ENCODE measurements around the gene NOTCH3. TPM values are rescaled to one million over a fixed set of nuclear protein-coding genes. Genes with fewer than 3 reads are reported as not detected.

NOTCH3 gene
- total and polyA plus RNA-seq, 2 of the 8 experiments (the other 6 are each of a cell fraction or from before 2014, with no cell fraction given), result 37.5 to 107 TPM

GRCh38 chr19:15194938-15195337 lies 5.9 kb downstream of the NOTCH3 start:
- Histone ChIP-seq H4K20me1 (replicated peaks in 1 of 2; ENCODE audit: control insufficient read depth in 1 of 2, insufficient read depth in 2 of 2, low read length in 2 of 2) (peaks cover 6 to 40% of the 10 kb centered on the region in 2 experiments), H3K23ac (ENCODE audit: insufficient read length) (no peak overlapping the region), H2BK120ac (replicated peaks; ENCODE audit: low read depth, low read length) (no peak overlapping the region), H2AFZ (ENCODE audit: low read length) (no peak overlapping the region), H3K56ac (replicated peaks; ENCODE audit: insufficient read length, low read depth, low read length) (no peak overlapping the region), H3K9ac (replicated peaks in 1 of 4; ENCODE audit: extremely low read depth in 1 of 4, low read depth in 3 of 4, low read length in 3 of 4) (no peak overlapping the region), H4K5ac (ENCODE audit: insufficient read length, low read depth, low read length) (no peak overlapping the region), H3K18ac (ENCODE audit: extremely low read depth, low read length) (peak overlapping the region; percentile 83), H3K27ac (ENCODE audit: low read depth, low read length) (no peak overlapping the region), H2BK12ac (ENCODE audit: low read depth, low read length) (0 out of 2 replicates have a peak overlapping the region, but pooled peaks have one; percentile 75), H2BK20ac (ENCODE audit: low read length) (no peak overlapping the region), H3K79me2 (ENCODE audit: control insufficient read depth in 1 of 2, insufficient read depth in 2 of 2, low read length in 2 of 2) (peaks cover 6 to 44% of the 10 kb centered on the region in 2 experiments; a peak in 3 of 4 replicates), H3K9me3 (ENCODE audit: insufficient read depth in 2 of 2, low read depth in 1 of 2, low read length in 1 of 2) (no peaks in the 10 kb centered on the region), H3K79me1 (ENCODE audit: low read depth, low read length) (peaks cover 14% of the 10 kb centered on the region), H3K14ac (ENCODE audit: insufficient read length) (no peak overlapping the region), H3K4me3 (ENCODE audit: extremely low read depth in 1 of 4, insufficient read depth in 2 of 4, low read depth in 3 of 4, low read length in 4 of 4) (peak overlapping the region; percentile 22 to 80 (median 48); a peak in 7 of 8 replicates), H2BK15ac (ENCODE audit: low read length) (no peak overlapping the region), H3K4ac (replicated peaks; ENCODE audit: insufficient read length, low read depth, low read length) (no peak overlapping the region), H3K23me2 (ENCODE audit: low read depth, low read length) (peaks cover 8% of the 10 kb centered on the region), H2AK5ac (ENCODE audit: low read depth, low read length) (peak overlapping the region; percentile 98; the same call in 1 of the 2 replicates), H2BK5ac (ENCODE audit: low read depth, low read length) (peak overlapping the region; percentile 88; the same call in 1 of the 2 replicates), H4K91ac (replicated peaks; ENCODE audit: insufficient read length, low read length) (peak overlapping the region; percentile 84), H3K4me2 (ENCODE audit: insufficient read depth in 1 of 2, low read depth in 2 of 2, low read length in 2 of 2) (peak overlapping the region; percentile 67 to 77), H3K36me3 (ENCODE audit: control insufficient read depth in 2 of 4, insufficient read depth in 4 of 4, low read length in 3 of 4) (peaks cover 7 to 51% (median 29%) of the 10 kb centered on the region in 4 experiments; a peak in 7 of 8 replicates), H3K27me3 (replicated peaks in 1 of 4; ENCODE audit: control insufficient read depth in 3 of 4, extremely low read depth in 1 of 4, insufficient read depth in 3 of 4, low read length in 3 of 4) (no peaks in the 10 kb centered on the region; a peak in 1 of 7 replicates), H4K8ac (ENCODE audit: extremely low read depth, insufficient read depth, low read length) (no peak overlapping the region), H3K4me1 (replicated peaks in 1 of 4; ENCODE audit: control insufficient read depth in 3 of 4, insufficient read depth in 4 of 4, low read length in 3 of 4) (peaks cover 4 to 15% (median 9%) of the 10 kb centered on the region in 4 experiments)
- FAIRE-seq (no peak), DNase-seq (ENCODE audit: low read depth in 1 of 2, low spot score in 2 of 2) (no peak)
- WGBS, 2 experiments (ENCODE audit: extremely low coverage in 1 of 2, insufficient coverage in 1 of 2, insufficient read length in 1 of 2, insufficient replicate concordance in 2 of 2, low coverage in 1 of 2, low lambda C conversion rate in 2 of 2, missing lambda C conversion rate in 1 of 2), result 55% methylated on average over 4 of the region's 6 CpGs; no CpG with 5 or more reads in 1 of the 2 experiments
- TF ChIP-seq KDM4A (IDR thresholded peaks at IDR 0.05; ENCODE audit: low read depth, low read length, severe bottlenecking) (no peak), EGR1 (IDR thresholded peaks at IDR 0.05; ENCODE audit: borderline replicate concordance, low read depth, low read length) (no peak), SIN3A (conservative IDR thresholded peaks at IDR 0.05 in 1 of 2, IDR thresholded peaks at IDR 0.05 in 1 of 2; ENCODE audit: low read depth in 1 of 2, low read length in 2 of 2) (no peak), CBX8 (IDR thresholded peaks at IDR 0.05; ENCODE audit: borderline replicate concordance, low read depth, low read length) (no peak), BCL11A (IDR thresholded peaks at IDR 0.05; ENCODE audit: low read depth in 2 of 2, low read length in 2 of 2) (no peak), USF2 (IDR thresholded peaks at IDR 0.05; ENCODE audit: low read length) (no peak), BRCA1 (IDR thresholded peaks at IDR 0.05; ENCODE audit: low read depth, low read length) (no peak), RFX5 (IDR thresholded peaks at IDR 0.05; ENCODE audit: borderline replicate concordance, low read depth, low read length) (no peak), YY1 (IDR thresholded peaks at IDR 0.05; ENCODE audit: low read depth, low read length) (no peak), TEAD4 (IDR thresholded peaks at IDR 0.05; ENCODE audit: low read depth, low read length) (no peak), ZNF274 (IDR thresholded peaks at IDR 0.05; ENCODE audit: borderline replicate concordance, extremely low read depth, low read length) (no peak)
- ChIA-PET CTCF (ENCODE audit: partially characterized antibody) (interaction anchor here (1.1 to 3.3 kb wide), 9 partner anchors 12 to 66 kb away, joined by 4 to 11 read pairs (median 4); partner anchors contain the start of gene EPHX3), POLR2A (ENCODE audit: partially characterized antibody) (interaction anchor here (1.0 to 7.0 kb wide), 15 partner anchors 11 to 184 kb away, joined by 3 to 58 read pairs (median 4); partner anchors contain the start of gene EPHX3)

All from H1 (cell line).